Measurements from ENCODE around the gene FUT7.

Gene FUT7, protein sequence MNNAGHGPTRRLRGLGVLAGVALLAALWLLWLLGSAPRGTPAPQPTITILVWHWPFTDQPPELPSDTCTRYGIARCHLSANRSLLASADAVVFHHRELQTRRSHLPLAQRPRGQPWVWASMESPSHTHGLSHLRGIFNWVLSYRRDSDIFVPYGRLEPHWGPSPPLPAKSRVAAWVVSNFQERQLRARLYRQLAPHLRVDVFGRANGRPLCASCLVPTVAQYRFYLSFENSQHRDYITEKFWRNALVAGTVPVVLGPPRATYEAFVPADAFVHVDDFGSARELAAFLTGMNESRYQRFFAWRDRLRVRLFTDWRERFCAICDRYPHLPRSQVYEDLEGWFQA

DNA sequence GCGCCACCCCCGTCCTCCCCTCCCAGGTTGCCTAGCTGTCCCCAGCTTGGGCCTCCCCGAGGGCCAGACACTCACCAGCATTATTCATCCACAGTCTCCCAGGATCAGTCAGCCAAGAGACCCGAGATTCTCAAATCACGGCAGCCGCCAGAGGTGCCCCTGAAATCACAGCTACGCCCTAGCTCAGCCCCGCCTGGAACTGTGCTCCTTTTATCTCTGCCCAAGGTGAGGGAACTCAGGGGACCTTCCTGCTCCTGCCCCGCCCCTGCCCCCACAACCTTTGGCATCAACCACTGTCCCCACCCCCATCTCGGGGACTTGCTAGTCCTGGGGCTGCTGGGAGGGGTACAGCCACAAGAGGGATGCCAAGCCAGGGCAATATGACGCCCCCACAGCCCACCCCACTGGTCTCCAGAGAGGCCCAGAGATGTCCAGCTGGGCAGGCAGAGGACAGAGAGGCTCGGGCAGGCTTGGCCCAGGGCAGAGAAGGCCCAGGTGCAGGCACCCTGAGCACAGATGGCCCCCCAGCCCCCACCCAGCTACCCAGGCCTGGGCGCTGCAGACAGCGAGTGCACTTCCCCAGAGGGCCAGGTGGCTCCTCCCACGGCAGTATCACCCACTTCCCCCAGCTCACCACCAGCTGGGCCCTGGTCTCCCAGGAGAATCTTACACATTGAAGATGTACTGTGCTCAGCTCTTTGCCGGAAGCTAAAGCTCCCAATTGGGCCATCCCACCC lies at the start of gene FUT7:
Gene FUT7, minus strand, starts transcription at position 185 of the 737 bp plus-strand sequence. Its CDS starts 97 bp downstream, at position 88.
- TF ChIP-seq JUND (IDR thresholded peaks at IDR 0.05; ENCODE audit: low read depth) = no peak
- DNase-seq (ENCODE audit: low read depth in 1 of 2, low spot score in 1 of 2) = no peak
- in situ Hi-C loops (cut with HindIII; ENCODE audit: low pct_unique_long_range_greater_than_20kb, low sequenced_read_pairs) = no loop called here

DNA sequence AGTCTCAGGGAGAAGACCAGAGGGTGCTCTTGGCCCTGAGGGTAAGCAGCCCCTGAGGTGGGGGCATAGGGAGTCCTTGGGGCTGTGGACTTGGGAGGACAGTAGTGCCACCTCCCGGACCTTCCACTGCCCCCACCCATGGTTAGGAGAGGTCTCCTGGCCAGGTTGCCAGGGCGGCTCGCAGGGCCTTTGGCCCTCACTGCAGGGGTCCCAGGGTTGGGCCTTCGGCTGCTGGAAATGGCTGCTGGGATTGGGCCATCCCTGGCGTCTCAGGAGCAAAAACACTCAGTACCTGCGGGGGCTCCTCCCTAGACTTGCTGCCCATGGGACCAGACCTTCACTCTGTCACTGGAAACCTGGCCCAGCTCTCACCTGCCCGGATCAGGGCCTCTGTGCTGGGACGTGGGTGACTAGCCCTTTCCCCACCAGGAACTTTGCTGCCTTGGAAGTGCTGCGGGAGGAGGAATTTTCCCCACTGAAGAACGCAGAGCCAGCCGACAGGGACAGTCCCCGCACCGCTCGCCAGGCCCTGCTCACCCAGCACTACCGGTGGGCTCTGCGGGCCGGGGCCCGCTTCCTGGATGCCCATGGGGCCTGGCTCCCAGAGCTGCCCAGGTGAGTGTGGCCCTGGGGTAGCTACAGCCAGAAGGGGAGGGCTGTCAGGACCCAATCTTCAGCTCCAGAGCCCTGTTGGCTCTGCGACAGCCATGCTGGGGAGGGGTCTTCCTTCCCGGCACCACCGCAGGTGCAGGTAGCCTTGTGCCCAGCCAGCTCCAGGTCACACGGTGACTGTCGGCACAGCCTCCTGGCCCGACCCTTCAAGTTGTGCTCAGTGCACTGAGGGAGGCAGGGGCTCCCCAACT lies 48.6 kb upstream of the FUT7 start:
- TF ChIP-seq JUND (IDR thresholded peaks at IDR 0.05; ENCODE audit: low read depth) = no peak
- DNase-seq (ENCODE audit: low read depth in 1 of 2, low spot score in 1 of 2) = no peak
- in situ Hi-C loops (cut with HindIII; ENCODE audit: low pct_unique_long_range_greater_than_20kb, low sequenced_read_pairs) = no loop called here

DNA sequence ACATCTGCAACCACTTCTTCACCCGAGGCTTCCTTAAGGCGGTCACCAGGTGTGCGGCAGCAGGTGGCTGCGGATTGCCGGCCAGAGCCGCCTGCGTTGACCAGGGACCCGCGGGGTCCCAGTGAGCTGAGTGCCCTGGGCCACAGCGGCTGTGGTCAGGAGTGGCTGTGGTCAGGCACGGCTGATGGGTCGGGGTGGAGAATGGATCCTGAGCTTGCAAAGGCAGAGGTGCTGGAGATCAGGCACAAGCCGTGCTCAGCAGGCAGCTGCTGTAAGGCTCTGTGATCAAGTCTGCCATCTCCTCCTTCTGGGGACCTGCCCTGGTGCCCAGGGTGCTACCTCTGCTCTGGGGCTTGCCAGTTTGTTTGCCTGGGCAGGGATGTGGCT lies 47.5 kb upstream of the FUT7 start:
- in situ Hi-C loops (cut with HindIII; ENCODE audit: low pct_unique_long_range_greater_than_20kb, low sequenced_read_pairs) = no loop called here
- DNase-seq (ENCODE audit: low read depth in 1 of 2, low spot score in 1 of 2) = no peak
- no peak for TF ChIP-seq JUND (IDR thresholded peaks at IDR 0.05; ENCODE audit: low read depth)

DNA sequence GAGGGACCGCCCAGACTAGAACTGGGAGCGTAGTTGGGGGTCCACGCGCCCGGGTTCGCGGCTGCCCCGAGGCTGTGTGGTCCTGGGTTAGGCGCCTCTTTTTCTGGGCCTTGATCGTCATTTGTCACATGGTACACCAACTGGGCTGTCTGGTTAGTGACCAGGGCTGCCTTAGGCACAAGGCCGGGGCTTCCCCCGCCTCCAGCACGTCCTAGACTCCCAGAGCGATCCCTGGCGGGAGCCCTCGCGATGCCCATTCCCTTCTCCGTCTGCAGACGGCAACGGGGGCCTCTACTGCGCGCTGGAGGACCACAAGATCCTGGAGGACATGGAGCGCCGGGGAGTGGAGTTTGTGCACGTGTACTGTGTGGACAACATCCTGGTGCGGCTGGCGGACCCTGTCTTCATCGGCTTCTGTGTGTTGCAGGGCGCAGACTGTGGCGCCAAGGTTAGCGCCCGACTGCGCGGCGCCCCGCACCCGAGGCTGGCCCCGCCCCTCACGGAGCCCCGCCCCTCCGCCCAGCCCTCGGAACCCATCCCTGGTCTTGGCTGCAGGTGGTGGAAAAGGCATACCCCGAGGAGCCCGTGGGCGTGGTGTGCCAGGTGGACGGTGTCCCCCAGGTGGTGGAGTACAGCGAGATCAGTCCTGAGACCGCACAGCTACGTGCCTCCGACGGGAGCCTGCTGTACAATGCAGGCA lies 47.0 kb upstream of the FUT7 start:
- in situ Hi-C loops (cut with HindIII; ENCODE audit: low pct_unique_long_range_greater_than_20kb, low sequenced_read_pairs) = no loop called here
- no peak for TF ChIP-seq JUND (IDR thresholded peaks at IDR 0.05; ENCODE audit: low read depth)
- no peak for DNase-seq (ENCODE audit: low read depth in 1 of 2, low spot score in 1 of 2)

DNA sequence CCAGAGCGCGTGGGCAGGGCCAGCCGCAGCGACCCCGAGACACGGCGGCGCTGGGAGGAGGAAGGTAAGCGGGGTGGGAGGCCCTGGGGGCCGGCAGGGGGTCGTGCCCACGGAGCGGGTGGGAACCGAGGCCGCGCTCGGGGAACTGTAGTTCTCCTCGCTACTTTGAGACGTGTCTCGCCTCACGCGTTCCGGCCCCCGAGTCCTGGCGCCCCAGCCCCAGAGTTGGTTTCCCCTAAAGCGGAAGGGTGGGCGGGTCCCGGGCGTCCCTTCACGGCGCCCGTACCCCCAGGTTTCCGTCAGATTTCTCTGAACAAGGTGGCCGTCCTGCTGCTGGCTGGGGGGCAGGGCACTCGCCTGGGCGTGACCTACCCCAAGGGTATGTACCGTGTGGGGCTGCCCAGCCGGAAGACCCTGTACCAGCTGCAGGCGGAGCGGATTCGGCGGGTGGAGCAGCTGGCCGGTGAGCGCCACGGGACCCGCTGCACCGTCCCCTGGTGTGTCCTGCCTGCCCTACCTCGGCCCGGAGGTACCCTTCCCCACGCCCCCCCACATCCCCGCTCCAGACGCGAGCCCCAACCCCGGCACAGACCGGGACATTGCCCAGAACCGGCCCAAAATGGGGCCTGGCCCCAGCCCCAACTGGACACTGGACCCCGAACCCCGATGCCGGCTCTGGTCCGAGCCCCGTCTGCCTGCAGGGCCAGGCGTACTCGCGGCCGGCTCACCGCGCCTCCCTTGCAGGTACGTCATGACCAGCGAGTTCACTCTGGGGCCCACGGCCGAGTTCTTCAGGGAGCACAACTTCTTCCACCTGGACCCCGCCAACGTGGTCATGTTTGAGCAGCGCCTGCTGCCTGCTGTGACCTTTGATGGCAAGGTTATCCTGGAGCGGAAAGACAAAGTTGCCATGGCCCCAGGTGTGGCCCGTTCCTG lies 46.1 kb upstream of the FUT7 start:
- in situ Hi-C loops (cut with HindIII; ENCODE audit: low pct_unique_long_range_greater_than_20kb, low sequenced_read_pairs) = no loop called here
- no peak for DNase-seq (ENCODE audit: low read depth in 1 of 2, low spot score in 1 of 2)
- TF ChIP-seq JUND (IDR thresholded peaks at IDR 0.05; ENCODE audit: low read depth) = no peak

DNA sequence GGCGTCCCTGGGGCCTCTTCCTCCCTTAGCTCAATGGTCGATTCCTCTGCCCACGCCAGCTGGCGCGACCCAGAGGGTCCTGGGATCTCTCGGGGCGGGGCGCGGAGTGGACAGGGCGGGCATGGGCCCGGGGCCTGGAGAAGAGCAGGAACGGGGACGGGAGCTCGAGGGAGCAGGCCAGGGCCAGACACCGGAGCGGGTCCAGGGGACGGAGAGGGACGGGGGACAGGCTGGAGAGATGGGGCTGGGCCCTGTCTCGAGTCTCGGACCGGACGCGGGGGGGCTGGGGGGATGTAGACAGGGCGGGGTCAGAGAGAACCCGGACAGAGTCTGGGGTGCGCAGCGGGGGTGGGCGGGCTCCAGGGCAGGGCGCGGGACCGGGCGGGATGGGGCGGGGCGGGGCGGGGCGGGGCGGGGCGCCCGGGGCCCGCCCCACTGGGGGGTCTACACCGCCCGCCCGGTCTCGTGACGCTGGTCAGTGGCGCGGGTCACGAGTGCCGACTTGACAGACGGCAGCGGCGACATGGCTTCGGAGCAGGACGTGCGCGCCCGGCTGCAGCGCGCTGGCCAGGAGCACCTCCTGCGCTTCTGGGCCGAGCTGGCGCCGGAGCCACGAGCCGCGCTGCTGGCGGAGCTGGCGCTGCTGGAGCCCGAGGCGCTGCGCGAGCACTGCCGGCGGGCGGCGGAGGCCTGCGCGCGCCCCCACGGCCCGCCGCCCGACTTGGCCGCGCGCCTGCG lies 45.3 kb upstream of the FUT7 start, which contains the start of gene UAP1L1:
Gene UAP1L1, plus strand, starts transcription at position 508 of the 738 bp plus-strand sequence. Its CDS starts 16 bp downstream, at position 524.
- no peak for TF ChIP-seq JUND (IDR thresholded peaks at IDR 0.05; ENCODE audit: low read depth)
- peak in 1 of 2 experiments; percentile 92 for DNase-seq (ENCODE audit: low read depth in 1 of 2, low spot score in 1 of 2)
- in situ Hi-C loops (cut with HindIII; ENCODE audit: low pct_unique_long_range_greater_than_20kb, low sequenced_read_pairs) = no loop called here

DNA sequence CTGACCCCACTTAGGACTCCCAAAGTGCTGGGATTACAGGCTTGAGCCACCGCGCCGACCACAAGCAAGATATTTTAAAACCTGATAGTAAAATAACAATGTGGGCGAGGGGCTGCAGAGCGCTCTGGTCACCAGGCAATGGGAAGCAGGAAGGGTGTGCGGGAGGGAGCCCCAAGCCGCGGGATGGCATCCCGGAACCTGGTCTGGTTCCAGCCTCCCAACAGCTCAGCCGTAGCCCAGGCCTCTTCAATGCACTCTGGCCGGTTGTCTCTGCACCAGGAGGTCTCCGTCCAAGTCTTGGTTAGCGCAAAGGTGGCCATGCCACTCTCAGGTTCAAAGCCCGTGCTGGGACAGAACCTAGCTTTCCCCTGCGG lies 44.7 kb upstream of the FUT7 start:
- in situ Hi-C loops (cut with HindIII; ENCODE audit: low pct_unique_long_range_greater_than_20kb, low sequenced_read_pairs) = no loop called here
- DNase-seq (ENCODE audit: low read depth in 1 of 2, low spot score in 1 of 2) = no peak
- no peak for TF ChIP-seq JUND (IDR thresholded peaks at IDR 0.05; ENCODE audit: low read depth)

DNA sequence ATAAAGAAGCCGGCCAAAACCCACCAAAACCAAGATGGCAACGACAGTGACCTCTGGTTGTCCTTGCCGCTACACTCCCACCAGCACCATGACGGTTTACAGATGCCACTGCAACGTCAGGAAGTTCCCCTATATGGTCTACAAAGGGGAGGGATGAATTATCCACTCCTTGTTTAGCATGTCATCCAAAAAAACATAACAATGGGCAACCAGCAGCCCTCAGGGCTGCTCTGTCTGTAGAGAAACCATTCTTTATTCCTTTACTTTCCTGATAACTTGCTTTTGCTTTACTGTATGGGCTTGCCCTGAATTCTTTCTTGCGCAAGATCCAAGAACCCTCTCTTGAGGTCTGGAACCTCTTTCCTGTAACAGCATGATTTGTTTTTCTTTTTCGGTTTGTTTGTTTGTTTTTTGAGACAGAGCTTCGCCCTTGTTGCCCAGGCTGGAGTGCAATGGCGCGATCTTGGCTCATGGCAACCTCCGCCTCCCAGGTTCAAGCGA lies 43.4 kb upstream of the FUT7 start:
- no peak for DNase-seq (ENCODE audit: low read depth in 1 of 2, low spot score in 1 of 2)
- in situ Hi-C loops (cut with HindIII; ENCODE audit: low pct_unique_long_range_greater_than_20kb, low sequenced_read_pairs) = no loop called here
- no peak for TF ChIP-seq JUND (IDR thresholded peaks at IDR 0.05; ENCODE audit: low read depth)

DNA sequence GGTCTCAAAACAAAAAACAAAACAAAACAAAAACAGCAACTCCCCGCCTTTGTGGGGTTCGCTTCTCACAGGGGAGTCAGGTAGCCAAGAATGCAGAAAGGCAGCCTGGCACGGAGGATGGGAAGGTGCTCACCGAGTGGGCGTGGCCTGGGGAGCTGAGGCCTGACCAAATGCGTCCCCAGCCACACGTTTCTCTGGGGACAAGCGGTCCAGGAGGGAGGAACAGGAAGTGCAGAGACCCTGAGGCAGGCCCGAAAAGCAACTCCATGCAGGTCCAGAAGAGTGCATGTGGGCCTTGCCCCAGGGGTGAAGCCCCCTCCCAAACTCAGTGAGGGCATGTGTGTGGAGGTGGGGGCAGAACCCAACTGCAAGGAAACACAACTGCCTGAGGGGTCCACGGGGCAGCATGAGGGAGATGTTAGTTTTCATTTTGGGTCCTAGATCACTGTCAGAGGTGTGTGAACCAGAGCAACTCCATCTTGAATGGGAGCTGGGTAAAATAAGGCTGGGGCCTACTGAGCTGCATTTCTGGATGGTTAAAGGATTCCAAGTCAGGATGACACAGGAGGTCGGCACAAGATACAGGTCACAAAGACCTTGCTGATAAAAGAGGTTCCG lies 42.9 kb upstream of the FUT7 start:
- no peak for TF ChIP-seq JUND (IDR thresholded peaks at IDR 0.05; ENCODE audit: low read depth)
- in situ Hi-C loops (cut with HindIII; ENCODE audit: low pct_unique_long_range_greater_than_20kb, low sequenced_read_pairs) = no loop called here
- no peak for DNase-seq (ENCODE audit: low read depth in 1 of 2, low spot score in 1 of 2)

DNA sequence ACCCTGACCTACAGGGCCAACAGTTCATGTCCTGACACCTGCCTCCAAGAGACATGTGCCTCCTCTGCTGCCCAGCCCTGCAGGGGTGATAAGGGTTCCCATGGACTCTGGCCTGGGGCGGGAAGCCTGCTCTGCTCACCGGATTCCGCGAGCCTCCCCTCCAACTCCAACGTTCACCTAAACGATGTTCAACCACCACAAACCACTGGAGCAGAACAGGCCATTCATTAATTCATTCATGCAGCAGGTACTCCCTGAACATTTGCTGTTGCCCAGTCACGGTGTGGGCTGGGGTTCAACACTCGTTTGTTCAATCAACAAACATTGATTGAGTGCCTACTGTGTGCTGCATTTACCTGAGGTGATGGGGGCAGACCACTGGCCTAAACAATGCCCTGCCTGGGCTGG lies 42.1 kb upstream of the FUT7 start:
- TF ChIP-seq JUND (IDR thresholded peaks at IDR 0.05; ENCODE audit: low read depth) = no peak
- no peak for DNase-seq (ENCODE audit: low read depth in 1 of 2, low spot score in 1 of 2)
- in situ Hi-C loops (cut with HindIII; ENCODE audit: low pct_unique_long_range_greater_than_20kb, low sequenced_read_pairs) = no loop called here

Data from T47D (cell line).